ENCODE results near the gene CKAP2L.
A peak's percentile ranks its signal among the peaks of the same experiment; 100 is the strongest.

The CKAP2L gene

GRCh38 chr2:112733871-112734270 lies 30.5 kb downstream of the CKAP2L start:
- no peak for TF ChIP-seq GATA1 (IDR thresholded peaks at IDR 0.05; ENCODE audit: low read depth, low read length)
- TF ChIP-seq POLR2A (IDR thresholded peaks at IDR 0.05; ENCODE audit: low read length) = no peak

DNA sequence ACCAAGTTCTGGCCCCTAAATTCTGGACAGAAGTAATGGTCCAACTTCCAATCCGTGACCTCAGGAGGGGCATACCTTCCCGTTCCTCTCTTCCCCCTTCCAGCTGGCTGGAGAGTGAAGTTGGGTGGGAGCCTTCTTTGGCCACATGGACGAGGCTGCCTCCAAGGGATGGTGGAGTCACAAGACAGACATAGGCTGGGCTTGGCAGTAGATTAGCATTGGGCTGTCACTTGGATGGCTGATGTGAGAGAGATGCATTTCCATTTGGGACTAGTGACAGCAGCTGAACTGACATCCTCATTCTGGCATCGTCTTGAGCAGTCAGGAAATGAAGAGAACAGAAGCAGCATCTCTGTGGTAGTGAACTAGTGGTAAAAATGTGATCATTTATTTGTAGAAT lies 31.0 kb downstream of the CKAP2L start:
- no peak for TF ChIP-seq POLR2A (IDR thresholded peaks at IDR 0.05; ENCODE audit: low read length)
- no peak for TF ChIP-seq GATA1 (IDR thresholded peaks at IDR 0.05; ENCODE audit: low read depth, low read length)
- DNase-seq = no peak

More at GRCh38 chr2:112733871-112734270, 30.5 kb downstream of the CKAP2L start:
- DNase-seq = no peak

- no peak for TF ChIP-seq POLR2A (IDR thresholded peaks at IDR 0.05; ENCODE audit: low read length)
- TF ChIP-seq GATA1 (IDR thresholded peaks at IDR 0.05; ENCODE audit: low read depth, low read length) = no peak
- DNase-seq = no peak
Observed at GRCh38 chr2:112731479-112731878, 32.9 kb downstream of the CKAP2L start.

- no peak for DNase-seq
- no peak for TF ChIP-seq GATA1 (IDR thresholded peaks at IDR 0.05; ENCODE audit: low read depth, low read length)
- TF ChIP-seq POLR2A (IDR thresholded peaks at IDR 0.05; ENCODE audit: low read length) = no peak
Observed at GRCh38 chr2:112730791-112731190, 33.6 kb downstream of the CKAP2L start.

GRCh38 chr2:112730216-112730615 lies 34.2 kb downstream of the CKAP2L start:
- TF ChIP-seq POLR2A (IDR thresholded peaks at IDR 0.05; ENCODE audit: low read length) = no peak
- TF ChIP-seq GATA1 (IDR thresholded peaks at IDR 0.05; ENCODE audit: low read depth, low read length) = no peak
- DNase-seq = no peak

DNA sequence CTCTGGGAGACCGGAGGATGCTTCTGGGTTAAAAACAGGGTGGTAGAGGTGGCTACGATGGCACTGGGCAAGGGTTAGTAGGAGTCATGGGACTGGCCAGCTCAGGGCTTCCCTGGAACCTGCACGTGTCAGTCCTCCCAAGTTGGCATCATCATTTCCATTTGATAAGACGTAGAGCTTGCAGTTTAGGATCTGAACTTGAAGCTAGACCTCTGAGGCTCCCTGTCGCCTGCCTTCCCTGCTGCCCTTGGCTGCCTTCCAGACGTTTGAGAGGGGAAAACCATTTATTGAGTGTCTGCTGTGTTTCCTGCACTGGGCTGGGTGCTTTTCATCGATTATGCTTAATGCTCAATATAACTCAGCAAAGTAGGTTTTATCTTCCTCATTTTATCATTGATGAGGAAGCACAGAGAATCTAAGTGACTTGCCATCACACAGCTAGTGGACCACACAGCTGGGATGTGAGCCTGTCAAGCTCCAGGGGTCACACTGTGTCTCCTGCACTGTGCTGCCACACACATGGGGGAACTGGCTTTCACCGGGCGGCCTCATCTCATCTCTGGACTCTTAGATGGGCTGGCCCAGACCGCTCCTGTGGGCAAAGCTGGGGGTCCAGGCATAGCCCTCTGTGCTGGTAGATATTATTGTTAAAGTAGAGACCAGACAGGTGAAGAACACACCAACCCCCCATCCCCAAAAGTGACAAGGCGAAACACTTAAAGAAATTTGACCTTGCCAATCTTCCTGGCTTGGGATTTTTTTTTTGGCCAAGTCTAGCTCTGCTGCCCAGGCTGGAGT lies 35.8 kb downstream of the CKAP2L start:
- TF ChIP-seq GATA1 (IDR thresholded peaks at IDR 0.05; ENCODE audit: low read depth, low read length) = no peak
- TF ChIP-seq POLR2A (IDR thresholded peaks at IDR 0.05; ENCODE audit: low read length) = no peak
- peak; percentile 51 to 53 for DNase-seq

- no peak for TF ChIP-seq GATA1 (IDR thresholded peaks at IDR 0.05; ENCODE audit: low read depth, low read length)
- no peak for TF ChIP-seq POLR2A (IDR thresholded peaks at IDR 0.05; ENCODE audit: low read length)
- peak; percentile 51 to 73 for DNase-seq
Observed at GRCh38 chr2:112728029-112728362, 36.4 kb downstream of the CKAP2L start.

DNA sequence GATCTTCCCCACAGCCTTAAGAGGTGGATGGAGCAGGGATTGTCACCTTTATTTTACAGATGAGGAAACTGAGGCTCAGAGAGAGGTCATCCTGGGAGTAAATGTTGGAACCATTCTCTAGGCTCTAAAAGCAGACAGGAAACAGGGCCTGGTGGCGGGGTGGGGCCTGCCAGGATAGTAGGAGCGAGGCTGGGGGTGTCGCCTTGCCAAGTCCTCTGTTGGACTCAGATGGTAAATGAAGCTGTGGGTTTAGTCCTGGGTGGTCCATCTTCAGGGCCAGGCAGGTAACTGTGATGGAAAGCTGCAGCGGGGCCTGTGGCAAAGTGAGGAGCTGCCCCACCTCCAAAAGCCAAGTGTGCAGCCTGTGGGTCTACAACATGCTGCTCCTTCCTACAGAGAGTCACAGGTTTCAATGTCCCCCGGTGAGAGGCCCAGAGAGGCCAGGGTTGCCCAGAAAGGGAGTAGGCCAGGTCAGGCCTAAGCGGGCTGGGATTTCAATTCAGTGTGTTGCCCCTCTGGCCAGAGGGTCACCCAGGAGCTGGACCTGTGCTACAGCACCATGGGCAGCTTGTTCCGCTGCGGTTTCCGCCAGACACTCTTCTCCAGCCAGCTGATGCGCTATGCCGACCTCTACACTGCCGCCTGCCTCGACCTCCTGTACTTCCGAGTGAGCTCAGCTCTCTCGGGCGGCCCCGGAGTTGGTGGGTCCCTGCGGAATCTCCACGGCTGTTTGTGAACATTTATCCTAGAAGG lies 37.0 kb downstream of the CKAP2L start:
- DNase-seq = no peak
- TF ChIP-seq GATA1 (IDR thresholded peaks at IDR 0.05; ENCODE audit: low read depth, low read length) = no peak
- TF ChIP-seq POLR2A (IDR thresholded peaks at IDR 0.05; ENCODE audit: low read length) = no peak

DNA sequence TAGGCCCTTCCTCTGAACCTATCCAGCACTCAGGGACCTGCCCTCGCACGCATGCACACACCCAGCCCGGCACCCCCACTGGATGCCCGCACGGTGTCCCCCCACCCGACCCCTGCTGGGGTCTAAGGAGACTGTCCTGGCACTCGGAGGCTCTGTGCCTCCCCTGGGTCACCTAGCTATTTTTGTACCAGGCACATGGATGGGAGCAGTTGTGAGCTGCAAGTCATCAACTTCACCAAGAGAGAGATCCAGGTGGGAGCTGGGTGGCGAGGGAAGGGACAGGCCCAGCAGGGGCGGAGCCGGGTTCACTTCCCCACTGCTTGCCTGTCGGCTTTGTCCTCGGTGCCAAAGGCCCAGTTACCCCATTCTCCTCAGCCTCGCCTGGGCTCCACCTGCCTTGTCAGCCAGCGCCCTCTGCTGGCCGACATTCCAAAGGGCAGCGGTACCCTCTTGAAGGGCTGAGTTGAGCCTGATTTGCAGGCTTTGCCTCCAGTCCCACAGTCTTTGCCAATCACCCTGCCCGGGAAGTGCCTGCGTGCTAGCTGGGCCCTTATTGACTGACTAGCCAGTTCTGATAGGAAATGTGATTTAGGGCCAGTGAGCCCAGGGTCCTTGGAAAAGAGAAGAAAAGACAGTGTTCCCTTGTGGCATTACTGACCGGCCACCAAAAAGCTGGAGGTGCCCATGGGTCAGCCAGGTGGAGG lies 37.8 kb downstream of the CKAP2L start:
- no peak for TF ChIP-seq GATA1 (IDR thresholded peaks at IDR 0.05; ENCODE audit: low read depth, low read length)
- no peak for TF ChIP-seq POLR2A (IDR thresholded peaks at IDR 0.05; ENCODE audit: low read length)

GRCh38 chr2:112725545-112726457 lies 38.6 kb downstream of the CKAP2L start:
- no peak for TF ChIP-seq GATA1 (IDR thresholded peaks at IDR 0.05; ENCODE audit: low read depth, low read length)
- no peak for TF ChIP-seq POLR2A (IDR thresholded peaks at IDR 0.05; ENCODE audit: low read length)
- no peak for DNase-seq

More for the DNA sequence above, 37.8 kb downstream of the CKAP2L start:
- DNase-seq = peak; percentile 91 to 95

DNA sequence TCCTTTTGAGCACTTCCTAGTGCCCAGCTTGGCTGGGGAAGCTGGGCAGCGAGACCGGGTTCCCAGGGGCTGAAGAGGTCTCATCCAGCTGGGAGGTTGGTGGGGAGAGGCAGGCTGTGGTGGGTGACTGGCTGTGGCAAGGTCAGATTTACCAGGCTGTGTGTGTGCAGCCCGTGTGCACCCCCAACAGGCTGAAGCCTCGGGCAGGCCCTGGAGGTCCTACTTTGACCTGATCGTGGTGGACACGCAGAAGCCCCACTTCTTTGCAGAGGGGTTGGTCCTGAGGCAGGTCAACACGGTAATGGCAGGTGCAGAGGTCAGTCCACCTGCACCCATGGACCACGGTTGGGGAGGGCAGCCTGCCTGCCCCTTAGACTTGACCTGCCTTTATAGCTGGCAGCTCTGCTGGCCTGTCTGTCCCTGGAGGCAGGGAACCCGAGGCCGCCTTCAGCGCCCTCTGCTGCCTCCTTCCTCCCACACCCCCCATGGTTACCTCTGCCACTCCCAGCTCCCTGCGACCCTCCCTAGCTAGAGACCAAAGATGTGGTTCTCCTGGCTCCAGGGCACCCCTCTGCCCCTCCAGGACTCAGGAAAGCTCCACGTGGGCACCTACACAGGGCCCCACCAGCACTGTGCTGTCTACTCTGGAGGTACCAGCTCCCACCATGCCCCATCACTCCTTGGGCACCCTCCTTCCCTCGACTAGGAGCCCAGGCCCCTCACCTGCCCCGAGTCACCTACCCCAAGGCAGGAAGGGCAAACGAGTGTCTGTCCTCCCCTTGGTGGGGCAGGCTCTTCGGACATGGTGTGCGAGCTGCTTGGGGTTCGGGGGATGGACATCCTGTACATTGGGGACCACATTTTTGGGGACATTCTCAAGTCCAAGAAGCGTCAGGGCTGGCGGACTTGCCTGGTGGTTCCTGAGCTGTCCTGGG lies 39.6 kb downstream of the CKAP2L start:
- TF ChIP-seq GATA1 (IDR thresholded peaks at IDR 0.05; ENCODE audit: low read depth, low read length) = no peak
- peak; percentile 47 to 65 for DNase-seq

GRCh38 chr2:112723995-112724394 lies 40.4 kb downstream of the CKAP2L start:
- TF ChIP-seq GATA1 (IDR thresholded peaks at IDR 0.05; ENCODE audit: low read depth, low read length) (no peak), POLR2A (IDR thresholded peaks at IDR 0.05; ENCODE audit: low read length) (no peak)
- DNase-seq = no peak
